H1 (cell line): ENCODE data around the gene GATD1. TPM values are rescaled to one million over a fixed set of nuclear protein-coding genes. Genes with fewer than 3 reads are reported as not detected.

Source experiments
- CTCF ChIA-PET: fragments of 300-600 bp; sonication (Branson Sonifier 250); formaldehyde crosslinking; loops from one replicate; lab custom pipeline; 2021; ENCODE audit not compliant: partially characterized antibody; lab: Charles Lee
- POLR2A ChIA-PET: fragments of 300-600 bp; sonication (Branson Sonifier 250); formaldehyde crosslinking; loops from one replicate; lab custom pipeline; 2021; ENCODE audit warnings: inconsistent platforms; ENCODE audit not compliant: partially characterized antibody; lab: Charles Lee
- DNase-seq, 2 experiments: peaks; one replicate each; pipeline versions ENCODE4 v3.0.0 to v3.0.0-alpha.2; 2010 to 2022; ENCODE audit warnings: low spot score in 2 of 2, low read depth in 1 of 2, mixed read lengths in 1 of 2
- FAIRE-seq: peaks from 2 replicates; lab custom pipeline; 2011; peaks lifted over from hg19 to GRCh38; lab: Jason Lieb, UNC
- H2AFZ ChIP-seq: 2 replicates; pipeline ENCODE4 v1.8.1; 2012; ENCODE audit warnings: low read length, inconsistent platforms
- H2AK5ac ChIP-seq: 2 replicates; pipeline ENCODE4 v1.6.1; 2013; ENCODE audit warnings: low read depth, low read length
- H2BK120ac ChIP-seq: replicated peaks from 2 replicates; pipeline ENCODE3; 2013; ENCODE audit warnings: low read depth, low read length, inconsistent platforms
- H2BK12ac ChIP-seq: 2 replicates; pipeline ENCODE4 v1.6.1; 2013; ENCODE audit warnings: low read depth, low read length
- H2BK15ac ChIP-seq: 2 replicates; pipeline ENCODE4 v1.6.1; 2013; ENCODE audit warnings: low read length
- H2BK20ac ChIP-seq: 2 replicates; pipeline ENCODE4 v1.6.1; 2013; ENCODE audit warnings: low read length
- H2BK5ac ChIP-seq: 2 replicates; pipeline ENCODE4 v1.6.1; 2013; ENCODE audit warnings: low read depth, low read length
- H3K14ac ChIP-seq: 2 replicates; pipeline ENCODE4 v1.6.1; 2013; ENCODE audit warnings: inconsistent platforms; ENCODE audit not compliant: insufficient read length
- H3K18ac ChIP-seq: 2 replicates; pipeline ENCODE4 v1.6.1; 2013; ENCODE audit warnings: low read length; ENCODE audit errors: extremely low read depth
- H3K23ac ChIP-seq: 2 replicates; pipeline ENCODE4 v1.6.1; 2013; ENCODE audit warnings: inconsistent platforms; ENCODE audit not compliant: insufficient read length
- H3K23me2 ChIP-seq: 2 replicates; pipeline ENCODE4 v1.6.1; 2013; ENCODE audit warnings: low read depth, low read length
- H3K27ac ChIP-seq: 2 replicates; pipeline ENCODE4 v1.6.1; 2011; ENCODE audit warnings: low read depth, low read length, inconsistent platforms
- H3K27me3 ChIP-seq, 4 experiments: replicated peaks in 1 of 4; 1 replicate in 1 of 4; 2 replicates in 3 of 4; pipeline versions ENCODE4 v1.6.1 to v1.8.1; 2011 to 2013; ENCODE audit warnings: low read length in 3 of 4, mild to moderate bottlenecking in 3 of 4, inconsistent platforms in 2 of 4, mixed read lengths in 2 of 4, moderate library complexity in 1 of 4; ENCODE audit not compliant: control insufficient read depth in 3 of 4, insufficient read depth in 3 of 4; ENCODE audit errors: extremely low read depth in 1 of 4
- H3K36me3 ChIP-seq, 4 experiments: 2 replicates each; pipeline versions ENCODE4 v1.6.1 to v1.8.1; 2011 to 2013; ENCODE audit warnings: mild to moderate bottlenecking in 4 of 4, low read length in 3 of 4, moderate library complexity in 2 of 4, control low read depth in 1 of 4, inconsistent platforms in 1 of 4; ENCODE audit not compliant: insufficient read depth in 4 of 4, control insufficient read depth in 2 of 4
- H3K4ac ChIP-seq: replicated peaks from 2 replicates; pipeline ENCODE3; 2013; ENCODE audit warnings: low read length, low read depth, mixed read lengths, inconsistent platforms; ENCODE audit not compliant: insufficient read length
- H3K4me1 ChIP-seq, 4 experiments: replicated peaks in 1 of 4; 1 replicate in 1 of 4; 2 replicates in 3 of 4; pipeline versions ENCODE4 v1.6.1 to v1.8.1; 2011 to 2013; ENCODE audit warnings: low read length in 3 of 4, inconsistent platforms in 2 of 4, mixed read lengths in 1 of 4; ENCODE audit not compliant: insufficient read depth in 4 of 4, control insufficient read depth in 3 of 4
- H3K4me2 ChIP-seq, 2 experiments: 2 replicates each; pipeline versions ENCODE4 v1.6.1 to v1.8.1; 2011 to 2013; ENCODE audit warnings: low read depth in 2 of 2, low read length in 2 of 2, control low read depth in 1 of 2, inconsistent platforms in 1 of 2, mild to moderate bottlenecking in 1 of 2; ENCODE audit not compliant: insufficient read depth in 1 of 2
- H3K4me3 ChIP-seq, 4 experiments: fragments of 200-600, 300-600 bp in 1 of 4; sonication (generic), shearing (Covaris generic), sonication (Bioruptor Twin) in 1 of 4; 2 replicates each; pipeline versions ENCODE4 v1.5.1 to v1.8.1; 2011 to 2016; ENCODE audit warnings: low read length in 4 of 4, low read depth in 3 of 4, control low read depth in 2 of 4, inconsistent platforms in 2 of 4, mild to moderate bottlenecking in 2 of 4, mixed read lengths in 1 of 4, moderate library complexity in 1 of 4; ENCODE audit not compliant: insufficient read depth in 2 of 4; ENCODE audit errors: extremely low read depth in 1 of 4
- H3K56ac ChIP-seq: replicated peaks from 2 replicates; pipeline ENCODE3; 2013; ENCODE audit warnings: low read depth, mild to moderate bottlenecking, mixed read lengths, low read length, inconsistent platforms; ENCODE audit not compliant: insufficient read length
- H3K79me1 ChIP-seq: 2 replicates; pipeline ENCODE4 v1.6.1; 2013; ENCODE audit warnings: low read depth, low read length, control low read depth
- H3K79me2 ChIP-seq, 2 experiments: 2 replicates each; pipeline versions ENCODE4 v1.6.1 to v1.8.1; 2012 to 2013; ENCODE audit warnings: low read length in 2 of 2, mild to moderate bottlenecking in 2 of 2, inconsistent platforms in 1 of 2; ENCODE audit not compliant: insufficient read depth in 2 of 2, control insufficient read depth in 1 of 2
- H3K9ac ChIP-seq, 4 experiments: replicated peaks in 1 of 4; 1 replicate in 1 of 4; 2 replicates in 3 of 4; pipeline versions ENCODE4 v1.6.1 to v1.8.1; 2011 to 2013; ENCODE audit warnings: low read depth in 3 of 4, low read length in 3 of 4, control low read depth in 2 of 4, mild to moderate bottlenecking in 2 of 4, moderate library complexity in 2 of 4, inconsistent platforms in 1 of 4; ENCODE audit errors: extremely low read depth in 1 of 4
- H3K9me3 ChIP-seq, 2 experiments: 2 replicates each; pipeline versions ENCODE4 v1.6.1 to v1.8.1; 2012 to 2013; ENCODE audit warnings: mild to moderate bottlenecking in 2 of 2, moderate library complexity in 2 of 2, control low read depth in 1 of 2, inconsistent platforms in 1 of 2, low read depth in 1 of 2, low read length in 1 of 2, mixed read lengths in 1 of 2; ENCODE audit not compliant: insufficient read depth in 2 of 2
- H4K20me1 ChIP-seq, 2 experiments: replicated peaks in 1 of 2; 2 replicates each; pipeline versions ENCODE3 to v1.8.1; 2011 to 2013; ENCODE audit warnings: inconsistent platforms in 2 of 2, low read length in 2 of 2, mild to moderate bottlenecking in 1 of 2; ENCODE audit not compliant: insufficient read depth in 2 of 2, control insufficient read depth in 1 of 2
- H4K5ac ChIP-seq: 2 replicates; pipeline ENCODE4 v1.6.1; 2013; ENCODE audit warnings: low read length, low read depth, mixed read lengths, inconsistent platforms; ENCODE audit not compliant: insufficient read length
- H4K8ac ChIP-seq: 2 replicates; pipeline ENCODE4 v1.8.0; 2013; ENCODE audit warnings: mild to moderate bottlenecking, moderate library complexity, low read length, inconsistent platforms; ENCODE audit not compliant: insufficient read depth; ENCODE audit errors: extremely low read depth
- H4K91ac ChIP-seq: replicated peaks from 2 replicates; pipeline ENCODE3; 2013; ENCODE audit warnings: low read length, mixed read lengths, inconsistent platforms; ENCODE audit not compliant: insufficient read length
- BACH1 ChIP-seq: IDR thresholded peaks from 2 replicates; pipeline ENCODE4 v1.6.1; 2012; ENCODE audit warnings: low read length, improper control_type of control experiment
- BCL11A ChIP-seq, 2 experiments: IDR thresholded peaks; one replicate each; pipeline ENCODE4 v1.6.1; 2011; ENCODE audit warnings: low read depth in 2 of 2, low read length in 2 of 2, mild to moderate bottlenecking in 2 of 2
- CBX8 ChIP-seq: fragments of 300-800, 300-1000 bp; sonication (generic); IDR thresholded peaks from 2 replicates; pipeline ENCODE4 v1.7.1; 2016; ENCODE audit warnings: low read depth, low read length, borderline replicate concordance
- GABPA ChIP-seq: IDR thresholded peaks from 2 replicates; pipeline ENCODE4 v1.6.1; 2011; ENCODE audit warnings: mild to moderate bottlenecking, low read length, moderate library complexity, borderline replicate concordance; ENCODE audit not compliant: insufficient read depth
- GTF2F1 ChIP-seq: IDR thresholded peaks from 2 replicates; pipeline ENCODE4 v1.6.1; 2012; ENCODE audit warnings: low read depth, low read length, improper control_type of control experiment, borderline replicate concordance
- MAFK ChIP-seq: IDR thresholded peaks from 2 replicates; pipeline ENCODE4 v1.6.1; 2012; ENCODE audit warnings: low read depth, mild to moderate bottlenecking, improper control_type of control experiment, low read length
- PHF8 ChIP-seq: fragments of 200-600 bp; sonication (generic); conservative IDR thresholded peaks from 2 replicates; pipeline ENCODE4 v1.7.1; 2012; ENCODE audit warnings: low read depth, mild to moderate bottlenecking, inconsistent platforms, low read length, moderate library complexity
- RNF2 ChIP-seq: fragments of 200-900, 300-1000 bp; sonication (generic); IDR thresholded peaks from 2 replicates; pipeline ENCODE4 v1.7.1; 2016; ENCODE audit warnings: borderline replicate concordance, low read depth, mild to moderate bottlenecking, antibody characterized with exemption, low read length; ENCODE audit not compliant: poor library complexity, severe bottlenecking; ENCODE audit errors: missing control alignments
- WGBS, 2 experiments: shearing (Covaris generic) in 1 of 2; methylation state at CpG; one replicate each; pipeline versions ENCODE4 v1.1.6 to v1.1.7; 2013 to 2015; ENCODE audit warnings: low lambda C conversion rate in 2 of 2, mixed read lengths in 2 of 2, inconsistent platforms in 1 of 2, low coverage in 1 of 2, missing lambda C conversion rate in 1 of 2; ENCODE audit not compliant: insufficient replicate concordance in 2 of 2, insufficient coverage in 1 of 2, insufficient read length in 1 of 2; ENCODE audit errors: extremely low coverage in 1 of 2, missing lambda C conversion rate in 1 of 2; 5-methylcytosine and 5-hydroxymethylcytosine counted together
- polyA plus RNA-seq, 7 experiments: library from polyadenylated mRNA; depleted of rRNA in 3 of 7; stranded (reverse) in 5 of 7; unstranded in 2 of 7; fragments of >200 nt in 5 of 7; fragments of 200-250 nt in 2 of 7; gene quantifications; 1 replicate in 5 of 7; 2 replicates in 1 of 7; 4 replicates in 1 of 7; pipeline versions ENCODE4 v1.2.1 to v1.2.3, GENCODE V29; 2011 to 2013; ENCODE audit warnings: missing spikeins in 2 of 7, mixed read lengths in 2 of 7
- total RNA-seq: library from RNA; stranded (reverse); fragmentation: NEBNext Ultra II Directional; extraction: Animal tissue kit (Norgen Biotek cat#: 25700); gene quantifications from 2 replicates; pipeline ENCODE4 v1.2.1, GENCODE V29; 2021
- TF ChIP-seq, protein P1 (sequence below): IDR thresholded peaks from 2 replicates; pipeline ENCODE4 v1.6.1; 2012; ENCODE audit warnings: inconsistent platforms

Gene GATD1
- total and polyA plus RNA-seq, 2 of the 8 experiments (the other 6 are each of a cell fraction or from before 2014, with no cell fraction given), result 47.5 to 54.8 TPM

DNA sequence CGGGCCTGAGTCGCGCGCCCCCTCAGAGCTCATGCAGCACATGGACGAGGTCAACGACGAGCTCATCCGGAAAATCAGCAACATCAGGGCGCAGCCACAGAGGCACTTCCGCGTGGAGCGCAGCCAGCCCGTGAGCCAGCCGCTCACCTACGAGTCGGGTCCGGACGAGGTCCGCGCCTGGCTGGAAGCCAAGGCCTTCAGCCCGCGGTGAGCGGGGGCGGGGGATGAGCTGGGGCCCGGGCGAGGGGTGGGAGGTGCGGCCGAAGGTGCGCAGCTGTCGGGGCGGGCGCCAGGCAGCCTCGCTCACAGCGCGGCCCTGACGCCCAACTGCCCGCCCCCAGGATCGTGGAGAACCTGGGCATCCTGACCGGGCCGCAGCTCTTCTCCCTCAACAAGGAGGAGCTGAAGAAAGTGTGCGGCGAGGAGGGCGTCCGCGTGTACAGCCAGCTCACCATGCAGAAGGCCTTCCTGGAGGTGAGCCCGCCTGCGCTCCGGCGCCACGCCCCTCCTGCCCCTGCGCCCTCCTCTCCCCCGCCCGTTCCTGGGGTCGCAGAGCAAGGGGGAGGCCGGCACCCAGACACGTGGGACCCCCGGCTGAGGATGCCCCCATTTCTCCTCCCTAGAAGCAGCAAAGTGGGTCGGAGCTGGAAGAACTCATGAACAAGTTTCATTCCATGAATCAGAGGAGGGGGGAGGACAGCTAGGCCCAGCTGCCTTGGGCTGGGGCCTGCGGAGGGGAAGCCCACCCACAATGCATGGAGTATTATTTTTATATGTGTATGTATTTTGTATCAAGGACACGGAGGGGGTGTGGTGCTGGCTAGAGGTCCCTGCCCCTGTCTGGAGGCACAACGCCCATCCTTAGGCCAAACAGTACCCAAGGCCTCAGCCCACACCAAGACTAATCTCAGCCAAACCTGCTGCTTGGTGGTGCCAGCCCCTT is 50.7 kb downstream of the GATD1 start:
- Histone ChIP-seq H2AK5ac (peak overlapping the region; percentile 82; the same call in 1 of the 2 replicates), H2BK120ac (no peak overlapping the region), H4K91ac (peak overlapping the region; percentile 7), H3K4me1 (peaks cover 0 to 19% (median 12%) of the 10 kb centered on the region in 4 experiments; a peak in 5 of 7 replicates), H2BK15ac (no peak overlapping the region), H3K79me2 (no peaks in the 10 kb centered on the region), H4K8ac (peak overlapping the region; percentile 90), H4K20me1 (no peaks in the 10 kb centered on the region), H2AFZ (no peak overlapping the region), H4K5ac (peak overlapping the region; percentile 35), H3K23ac (no peak overlapping the region), H3K23me2 (peaks cover 7% of the 10 kb centered on the region; the same call in 1 of the 2 replicates), H3K56ac (no peak overlapping the region), H3K18ac (peak overlapping the region; percentile 83), H3K79me1 (no peaks in the 10 kb centered on the region), H3K9ac (peak overlapping the region in 2 of 4 experiments; percentile 45 to 63; a peak in 2 of 7 replicates), H3K4me3 (peak overlapping the region; percentile 35 to 64 (median 44)), H2BK12ac (no peak overlapping the region), H3K36me3 (no peaks in the 10 kb centered on the region), H2BK5ac (no peak overlapping the region), H3K4ac (peak overlapping the region; percentile 69), H3K14ac (no peak overlapping the region), H2BK20ac (no peak overlapping the region), H3K27me3 (peaks cover 0 to 2% (median 0%) of the 10 kb centered on the region in 4 experiments; a peak in 1 of 7 replicates), H3K27ac (no peak overlapping the region), H3K4me2 (peak overlapping the region; percentile 84 to 94), H3K9me3 (no peaks in the 10 kb centered on the region)
- ChIA-PET POLR2A (interaction anchor here (0.7 to 13.2 kb wide), 21 partner anchors 10 to 142 kb away, joined by 3 to 216 read pairs (median 6); partner anchors contain the start of genes DEAF1, DRD4, EPS8L2 and PNPLA2), CTCF (interaction anchor here (0.8 to 15.4 kb wide), 31 partner anchors 11 to 169 kb away, joined by 3 to 395 read pairs (median 4); partner anchors contain the start of genes DEAF1, EPS8L2, IRF7 and TALDO1)
- FAIRE-seq (no peak), DNase-seq (peak in 1 of 2 experiments; percentile 74)
- WGBS, 2 experiments, result 15% methylated on average over 24 of the region's 61 CpGs; no CpG with 5 or more reads in 1 of the 2 experiments
- TF ChIP-seq BACH1 (no peak), MAFK (no peak), GABPA (0 out of 2 replicates have a peak, but pooled peaks have one; percentile 28), PHF8 (no peak), GTF2F1 (no peak), BCL11A (IDR thresholded peaks at IDR 0.05; ENCODE audit: low read depth in 2 of 2, low read length in 2 of 2) (no peak), RNF2 (no peak), CBX8 (no peak)
- TF ChIP-seq, protein P1, sequence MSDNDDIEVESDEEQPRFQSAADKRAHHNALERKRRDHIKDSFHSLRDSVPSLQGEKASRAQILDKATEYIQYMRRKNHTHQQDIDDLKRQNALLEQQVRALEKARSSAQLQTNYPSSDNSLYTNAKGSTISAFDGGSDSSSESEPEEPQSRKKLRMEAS, result peak; percentile 70
